GM18861 (cell line): Measurements from ENCODE around the gene BATF2.
"Not testable (repeated sequence)": the region's sequence is repeated elsewhere in the genome, so short reads cannot be mapped to it uniquely, and the experiment has no call there.

Source experiments
- ATAC-seq: cut with Tn5 transposase; IDR thresholded peaks from one replicate; pipeline ENCODE4 v1.9.1; 2021; ENCODE audit not compliant: unreplicated experiment

Gene BATF2

DNA sequence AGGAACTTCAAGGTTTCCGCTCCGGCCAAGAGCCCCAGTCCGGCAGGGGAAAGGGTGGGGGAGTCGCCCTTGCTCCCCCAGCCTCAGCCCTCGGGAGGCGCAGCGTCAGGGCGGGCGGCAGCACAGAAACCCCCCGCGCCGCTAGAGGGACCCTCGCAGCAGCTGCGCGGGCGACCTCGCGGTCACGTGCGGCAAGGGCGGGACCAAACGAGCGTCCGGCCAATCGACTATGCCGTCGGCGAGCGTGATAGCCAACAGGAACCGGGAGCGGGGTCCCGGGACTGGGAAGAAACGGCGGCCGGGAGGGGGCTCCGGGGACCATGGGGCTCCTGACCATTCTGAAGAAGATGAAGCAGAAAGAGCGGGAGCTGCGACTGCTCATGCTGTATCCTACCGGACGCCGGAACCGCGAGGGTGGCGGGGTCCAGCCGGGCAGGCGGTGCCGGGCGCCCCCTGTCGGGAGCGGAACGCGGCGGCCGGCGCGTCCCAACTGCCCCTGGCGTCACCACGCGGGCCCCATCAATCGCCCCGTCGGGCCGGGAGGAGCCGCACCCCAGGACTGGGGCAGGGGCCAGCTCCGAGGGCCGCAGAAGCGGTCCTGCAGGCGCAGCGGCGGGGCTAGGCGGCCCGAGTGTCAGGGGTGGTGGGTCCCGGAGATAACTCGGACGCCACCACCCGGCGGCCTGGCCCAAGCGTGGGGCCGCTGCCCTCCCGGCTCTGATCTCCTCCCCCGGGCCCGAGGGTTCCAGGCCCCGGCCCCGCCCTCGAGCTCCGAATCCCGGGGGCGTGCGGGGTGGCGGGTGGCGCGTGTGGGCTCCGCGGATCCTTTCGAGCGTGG is 17.3 kb upstream of the BATF2 start, which contains the start of gene ARL2:
ARL2 (plus strand) TSS at position 273 of the 838 bp plus-strand sequence; CDS start at position 321, 48 bp downstream.
- ATAC-seq, result peak; percentile 61

DNA sequence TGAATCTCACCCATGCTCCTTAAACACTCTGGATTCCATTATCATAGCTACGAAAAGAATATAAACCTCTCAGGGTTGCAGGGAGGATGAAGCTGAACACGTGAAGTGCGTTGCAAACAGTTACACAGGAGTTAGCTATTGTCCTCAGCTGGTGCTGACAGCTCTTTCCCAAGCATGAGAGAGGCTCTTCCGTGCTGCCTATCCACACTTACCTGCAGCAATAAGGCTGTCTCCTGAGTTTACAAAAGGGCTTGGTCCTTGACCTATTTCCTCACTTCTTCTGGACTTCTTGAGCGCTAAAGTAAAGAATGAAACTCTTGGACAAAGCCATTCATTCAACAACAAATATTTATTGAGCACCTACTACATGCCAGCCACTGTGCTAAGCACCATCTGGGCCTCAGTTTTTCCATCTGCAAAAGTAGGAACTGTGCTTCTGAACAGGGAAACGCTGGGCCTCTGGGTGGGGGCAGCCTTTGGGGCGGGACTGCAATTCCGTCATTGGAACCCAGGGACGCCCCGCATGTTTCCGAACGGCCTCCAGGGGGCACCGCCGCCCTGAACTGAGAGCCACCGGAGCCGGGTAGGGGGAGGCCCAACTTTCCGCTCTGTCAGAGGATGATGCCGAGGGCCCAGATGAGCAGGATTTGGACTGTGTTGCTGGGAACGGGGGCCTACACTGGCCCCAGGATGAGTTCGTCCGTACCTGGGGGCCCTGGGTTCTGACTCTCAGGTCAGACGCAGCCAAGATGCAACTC is 16.5 kb upstream of the BATF2 start:
- peak; percentile 44 for ATAC-seq

DNA sequence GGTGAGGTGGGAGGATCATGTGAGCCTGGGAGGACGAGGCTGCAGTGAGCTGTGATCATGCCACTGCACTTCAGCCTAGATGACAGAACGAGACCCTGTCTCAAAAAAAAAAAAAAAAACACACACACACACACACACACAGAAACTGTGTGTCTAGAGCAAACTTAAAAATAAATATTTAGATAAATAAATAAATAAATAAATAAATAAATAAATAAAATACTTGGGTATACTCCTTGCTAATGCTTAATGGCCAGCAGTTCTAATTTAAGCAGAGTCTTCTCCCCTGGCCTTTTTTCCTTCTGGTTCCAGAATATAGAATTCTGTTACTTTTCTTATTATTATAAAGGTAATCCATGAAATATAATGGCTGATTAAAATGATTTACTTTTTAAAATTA is 12.1 kb upstream of the BATF2 start:
- ATAC-seq, result no peak

DNA sequence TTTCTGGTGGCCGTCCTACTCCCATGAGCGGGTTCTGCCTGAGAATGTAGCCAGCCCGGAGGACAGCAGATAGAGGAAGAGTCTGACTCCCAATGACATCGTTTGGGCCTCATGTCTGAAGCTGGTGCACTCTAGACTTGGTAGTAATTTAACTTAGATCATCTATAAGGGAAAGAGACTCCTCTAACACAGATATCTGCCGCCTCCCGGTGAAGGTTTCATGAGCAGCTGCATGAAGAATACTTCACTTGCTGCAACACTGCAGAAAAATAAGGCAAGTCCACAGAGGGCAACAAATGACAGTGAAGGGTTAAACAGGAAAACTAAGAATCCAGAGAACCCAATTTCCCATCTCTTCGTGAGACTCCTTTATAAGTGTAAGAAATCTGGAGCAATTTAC is 11.2 kb upstream of the BATF2 start:
- ATAC-seq, result no peak

DNA sequence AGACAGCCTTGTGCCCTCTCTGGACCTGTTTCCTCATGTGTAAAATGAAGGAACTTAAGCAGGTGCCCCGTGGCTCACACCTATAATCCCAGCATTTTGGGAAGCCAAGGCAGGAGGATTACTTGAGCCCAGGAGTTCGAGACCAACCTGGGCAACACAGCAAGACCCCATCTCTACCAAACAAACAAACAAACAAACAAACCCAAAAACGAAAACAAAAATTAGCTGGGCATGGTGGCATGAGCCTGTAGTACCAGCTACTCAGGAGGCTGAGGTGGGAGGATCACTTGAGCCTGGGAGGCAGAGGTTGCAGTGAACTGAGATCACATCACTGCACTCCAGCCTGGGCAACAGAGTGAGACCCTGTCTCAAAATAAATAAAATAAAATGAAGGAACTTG is 7.2 kb upstream of the BATF2 start:
- ATAC-seq, result not testable (repeated sequence)

DNA sequence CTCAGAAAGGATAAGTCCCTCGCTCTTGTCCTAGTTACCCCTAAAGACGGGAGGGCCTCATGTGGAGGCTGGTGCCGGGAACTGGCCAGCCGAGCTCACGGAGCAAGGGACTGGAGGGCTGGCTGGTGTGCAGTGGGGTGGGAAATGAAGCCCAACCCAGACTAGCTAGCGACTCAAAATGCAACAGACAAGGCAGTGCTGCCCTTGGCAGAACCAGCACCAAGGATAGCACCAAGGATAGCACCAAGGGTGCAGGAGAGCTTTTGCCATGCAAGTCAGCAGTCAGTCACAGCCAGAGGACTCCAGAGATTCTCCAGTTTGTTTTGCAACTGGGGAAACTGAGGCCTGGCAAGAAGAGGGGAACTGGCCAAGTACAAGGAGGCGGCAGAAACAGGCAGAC is 6.5 kb upstream of the BATF2 start:
- no peak for ATAC-seq

DNA sequence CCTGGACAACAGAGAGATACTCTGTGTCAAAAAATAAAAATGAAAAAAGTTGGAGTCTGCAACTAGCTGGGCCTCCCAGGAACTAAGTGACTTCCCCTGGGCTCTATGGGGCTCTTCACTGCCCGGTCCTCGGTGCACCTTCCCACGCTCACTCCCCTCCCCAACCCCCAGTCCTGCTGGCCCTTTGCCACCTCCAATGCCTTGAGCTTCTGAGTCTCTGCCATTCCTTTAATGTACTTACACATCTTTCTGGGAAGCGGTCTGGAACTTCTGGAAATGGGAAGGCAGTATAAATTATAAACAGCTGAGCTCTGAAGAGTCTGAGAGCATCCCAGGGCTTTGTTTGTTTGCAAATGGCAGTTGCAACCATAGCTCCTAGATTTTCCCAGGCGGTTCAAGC is 5.9 kb upstream of the BATF2 start:
- no peak for ATAC-seq

DNA sequence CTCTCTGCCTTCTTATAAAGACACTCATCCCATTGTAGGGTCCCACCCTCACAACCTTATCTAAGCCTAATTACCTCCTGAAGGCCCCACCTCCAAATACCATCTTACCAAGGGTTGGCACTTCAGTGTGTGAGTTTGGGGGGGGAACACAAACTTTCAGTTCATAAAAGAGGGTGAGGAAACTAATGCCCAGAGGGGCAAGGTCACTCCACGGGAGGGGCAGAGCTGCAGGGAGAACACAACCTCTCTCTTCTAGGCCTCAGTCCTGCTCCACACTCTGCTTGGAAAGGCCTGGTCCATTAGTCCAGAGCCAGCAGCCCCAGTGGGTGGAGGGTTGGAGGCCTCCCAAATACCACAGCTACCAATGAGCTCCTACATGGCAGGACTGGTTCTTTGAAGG is 2.7 kb upstream of the BATF2 start:
- ATAC-seq, result no peak

DNA sequence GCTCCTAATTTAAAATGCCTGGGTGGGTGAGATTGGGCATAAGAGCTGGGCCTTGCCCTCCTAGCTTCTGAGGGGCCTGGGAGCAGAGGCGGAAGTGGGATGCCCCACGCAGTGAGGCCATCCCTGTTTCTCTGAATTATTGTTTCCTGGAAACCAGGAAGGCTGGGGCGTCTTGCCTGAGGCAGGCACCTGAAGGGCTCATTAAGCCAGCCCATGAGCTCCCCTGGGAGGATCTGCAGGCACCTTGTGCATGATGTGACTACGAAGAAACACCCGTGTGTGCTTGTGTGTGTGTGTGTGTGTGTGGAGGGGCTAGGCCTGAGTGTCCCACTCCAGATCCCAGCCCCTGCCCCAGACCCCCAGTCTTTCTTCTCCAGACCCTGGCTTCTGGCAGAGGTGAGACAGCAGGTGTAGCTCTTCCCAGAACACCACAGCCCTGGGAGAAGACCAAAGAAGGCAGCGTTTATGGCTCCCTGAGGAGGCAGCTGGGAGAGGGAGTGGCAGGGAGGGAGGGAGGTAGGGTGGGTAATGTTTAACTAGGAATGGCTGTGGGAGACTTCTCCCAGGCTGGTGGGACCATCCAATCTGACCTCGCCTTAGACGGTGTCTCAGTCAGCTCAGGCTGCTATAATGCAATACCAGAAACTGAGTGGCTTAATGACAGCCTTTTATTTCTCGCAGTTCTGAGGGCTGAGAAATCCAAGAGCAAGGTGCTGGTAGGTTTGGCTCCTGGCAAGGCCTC is 2.1 kb upstream of the BATF2 start:
- no peak for ATAC-seq

DNA sequence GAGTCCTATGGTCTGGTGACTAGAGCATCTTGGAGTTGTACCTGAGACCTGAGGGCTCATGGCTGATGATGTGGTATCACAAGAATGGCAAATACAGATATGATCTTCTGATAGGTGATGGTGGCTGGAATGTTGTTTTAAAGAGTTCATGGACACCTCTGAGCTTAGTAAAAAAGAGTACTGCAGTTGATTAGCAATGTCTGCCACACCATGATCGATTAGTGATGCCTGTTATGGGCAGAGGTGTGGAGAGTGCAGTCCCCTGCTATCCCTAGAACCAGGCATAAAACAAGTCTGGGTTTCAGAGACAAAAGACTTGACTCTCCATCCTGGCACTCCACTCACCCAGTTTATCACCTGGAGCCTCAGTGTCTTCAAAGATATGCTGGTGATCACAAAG is 1.4 kb upstream of the BATF2 start:
- ATAC-seq, result no peak

DNA sequence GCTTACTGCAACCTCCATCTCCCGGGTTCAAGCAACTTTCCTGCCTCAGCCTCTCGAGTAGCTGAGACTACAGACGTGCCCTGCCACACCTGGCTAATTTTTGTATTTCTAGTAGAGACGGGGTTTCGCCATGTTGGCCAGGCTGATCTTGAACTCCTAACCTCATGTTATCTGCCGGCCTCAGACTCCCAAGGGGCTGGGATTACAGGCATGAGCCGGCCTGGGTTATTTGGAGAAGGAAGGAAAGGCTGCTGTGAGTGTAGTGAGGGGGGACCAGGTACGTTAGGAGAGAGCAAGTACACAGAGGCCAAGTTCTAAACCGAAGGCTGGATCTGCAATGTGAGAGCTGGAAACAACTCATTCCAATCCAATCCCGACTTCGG is 453 bp downstream of the BATF2 start:
- no peak for ATAC-seq

DNA sequence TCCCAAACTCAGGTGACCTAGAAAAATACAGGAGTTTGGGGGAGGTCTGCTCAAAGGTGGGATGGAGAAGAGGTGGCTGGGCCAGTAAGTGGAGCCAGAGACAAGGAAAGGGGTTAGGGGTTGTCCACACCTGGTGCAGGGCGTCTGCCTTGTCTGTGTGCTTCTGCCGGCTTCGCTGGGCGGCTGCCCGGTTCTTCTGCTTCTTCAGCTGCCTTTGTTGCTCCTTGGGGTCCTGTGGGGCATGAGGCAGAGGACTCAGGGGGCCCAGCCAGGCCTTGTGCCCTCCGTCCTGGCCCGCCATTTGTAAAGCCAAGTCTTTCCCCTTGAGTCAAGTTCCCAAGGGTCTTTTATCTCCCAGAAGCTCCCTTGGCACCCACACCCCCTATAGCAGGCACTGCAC is 2.5 kb downstream of the BATF2 start:
- ATAC-seq, result no peak

DNA sequence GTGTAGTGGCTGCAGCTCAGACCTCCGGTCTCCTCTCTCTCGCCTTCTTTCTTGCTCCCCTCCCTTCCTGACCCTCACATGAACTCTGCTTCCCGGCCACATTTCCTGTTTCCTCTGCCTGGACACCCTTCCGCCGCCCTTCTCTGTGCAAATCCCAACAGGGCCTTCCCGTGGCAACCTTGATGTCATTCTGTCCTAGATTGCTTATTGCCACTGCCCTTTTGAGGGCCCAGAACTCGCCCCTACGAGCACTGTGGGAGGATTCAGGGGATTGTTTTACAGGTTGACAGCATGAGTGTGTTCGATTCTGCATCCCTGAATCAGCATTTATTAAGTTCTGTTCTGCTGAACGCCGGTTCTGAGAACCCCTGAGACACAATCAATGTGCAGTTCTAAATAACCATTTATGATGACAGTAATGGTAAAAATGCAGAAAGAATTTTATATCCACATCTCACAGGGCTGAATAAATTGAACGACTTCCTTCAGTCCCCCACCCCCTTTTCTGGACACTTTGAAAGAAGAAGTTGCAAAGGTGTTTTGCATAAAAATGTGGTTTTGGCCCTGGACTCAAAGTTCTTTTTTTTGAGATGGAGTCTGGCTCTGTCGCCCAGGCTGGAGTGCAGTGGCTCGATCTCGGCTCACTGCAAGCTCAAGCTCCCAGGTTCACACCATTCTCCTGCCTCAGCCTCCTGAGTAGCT is 6.4 kb downstream of the BATF2 start:
- no peak for ATAC-seq

DNA sequence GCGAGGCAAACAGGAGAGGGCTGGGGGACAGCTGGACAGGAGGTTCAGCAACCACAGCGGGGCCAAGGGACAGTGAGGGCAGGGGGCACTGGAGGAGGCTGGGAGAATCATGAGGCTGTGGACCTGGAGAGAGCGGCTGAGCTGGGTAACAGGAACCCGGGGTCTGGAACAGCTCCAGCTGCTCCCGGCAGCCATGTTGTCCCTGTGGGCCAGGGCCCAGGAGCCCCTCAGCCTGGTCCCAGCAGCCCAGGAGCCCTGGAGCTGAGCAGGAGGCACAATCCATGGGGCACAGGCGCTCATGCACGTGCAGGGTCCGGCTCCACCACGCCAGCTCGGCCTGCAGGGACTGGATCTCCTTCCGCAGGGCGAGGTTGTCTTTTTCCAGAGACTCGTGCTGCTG is 7.4 kb downstream of the BATF2 start:
- ATAC-seq, result no peak

DNA sequence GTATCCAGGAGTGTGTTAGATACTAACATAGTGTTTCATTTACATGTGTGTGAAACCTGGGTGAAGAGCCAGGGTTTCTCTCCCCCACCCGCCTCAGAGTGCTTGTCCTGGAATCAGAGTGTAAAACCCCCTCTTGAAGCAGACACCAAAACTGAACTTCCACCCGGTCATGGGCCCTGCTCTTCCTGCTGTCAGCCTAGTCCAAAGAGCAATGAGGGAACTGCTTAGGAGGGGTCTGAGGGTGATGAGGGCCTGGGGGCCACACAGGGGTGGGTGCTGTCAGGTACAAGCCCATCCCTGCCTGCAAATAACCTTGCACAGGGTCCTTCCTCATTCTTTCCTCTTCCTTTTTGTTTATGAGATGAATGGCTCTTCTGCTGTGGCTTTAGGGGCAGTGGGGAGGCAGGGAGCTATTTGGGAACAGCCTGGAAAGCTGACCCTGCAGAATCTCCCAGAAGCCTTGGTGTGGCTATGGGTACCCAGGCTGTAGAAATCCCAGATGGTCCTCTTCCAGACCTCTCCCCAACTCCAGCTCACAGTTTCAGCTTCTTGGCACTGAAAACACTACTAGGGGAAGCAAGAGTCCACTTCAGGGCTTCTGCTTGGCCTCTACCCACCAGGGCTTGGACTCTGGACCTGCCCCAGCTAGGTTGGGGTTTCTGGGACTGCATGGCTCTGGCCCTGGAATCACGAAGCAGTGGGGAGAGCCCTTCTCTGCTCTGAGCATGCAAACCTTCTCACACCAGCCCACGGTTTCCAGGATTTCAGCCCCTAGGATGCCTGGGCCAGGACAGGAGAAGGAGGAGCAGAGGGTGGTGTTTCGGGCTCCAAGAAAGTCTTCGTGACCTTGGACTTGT is 8.5 kb downstream of the BATF2 start:
- ATAC-seq, result no peak

DNA sequence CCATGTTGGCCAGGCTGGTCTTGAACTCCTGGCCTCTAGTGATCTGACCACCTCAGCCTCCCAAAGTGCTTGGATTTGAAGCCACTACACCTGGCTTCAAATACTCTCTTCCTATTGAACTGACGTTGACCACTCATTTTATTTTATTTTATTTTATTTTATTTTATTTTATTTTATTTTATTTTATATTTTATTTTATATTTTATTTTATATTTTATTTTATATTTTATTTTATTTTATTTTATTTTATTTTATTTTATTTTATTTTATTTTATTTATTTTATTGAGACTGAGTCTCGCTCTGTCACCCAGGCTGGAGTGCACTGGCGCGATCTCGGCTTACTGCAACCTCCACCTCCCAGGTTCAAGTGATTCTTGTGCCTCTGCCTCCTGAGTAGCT is 13.4 kb downstream of the BATF2 start:
- not testable (repeated sequence) for ATAC-seq

DNA sequence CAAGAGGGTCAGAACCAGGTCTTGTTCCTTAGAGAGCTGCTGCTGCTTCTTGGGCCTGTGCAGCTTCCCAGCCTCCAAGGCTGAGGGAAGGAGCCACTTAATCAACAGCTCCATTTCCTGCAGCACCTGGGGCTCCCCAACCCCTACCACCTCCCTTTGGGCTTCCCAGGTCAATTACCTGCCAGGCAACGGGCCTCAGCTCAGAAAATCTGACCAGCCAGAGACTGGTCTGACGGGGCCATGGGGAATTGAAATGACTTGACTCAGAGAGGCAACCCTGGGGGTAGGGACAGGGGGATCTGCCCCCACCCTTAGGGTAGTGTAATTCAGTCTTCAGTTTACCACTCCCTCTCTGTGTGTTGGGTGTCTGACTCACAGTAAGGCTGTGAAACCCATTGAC is 20.1 kb downstream of the BATF2 start:
- no peak for ATAC-seq

DNA sequence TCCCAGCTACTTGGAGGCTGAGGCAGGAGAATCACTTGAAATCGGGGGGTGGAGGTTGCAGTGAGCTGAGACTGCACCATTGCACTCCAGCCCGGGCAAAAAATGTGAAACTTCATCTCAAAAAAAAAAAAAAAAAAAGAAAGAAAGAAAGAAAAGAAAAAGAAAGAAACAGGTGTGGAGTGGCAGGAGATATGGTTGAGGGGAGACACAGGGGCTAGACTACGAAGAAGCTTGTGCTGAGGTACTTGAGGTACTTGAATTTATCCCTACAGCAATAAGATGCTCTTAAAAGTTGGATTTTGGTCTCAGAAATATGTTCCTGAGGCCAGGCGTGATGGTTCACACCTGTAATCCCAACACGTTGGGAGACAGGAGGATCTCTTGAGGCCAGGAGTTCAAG is 22.6 kb downstream of the BATF2 start:
- no peak for ATAC-seq

DNA sequence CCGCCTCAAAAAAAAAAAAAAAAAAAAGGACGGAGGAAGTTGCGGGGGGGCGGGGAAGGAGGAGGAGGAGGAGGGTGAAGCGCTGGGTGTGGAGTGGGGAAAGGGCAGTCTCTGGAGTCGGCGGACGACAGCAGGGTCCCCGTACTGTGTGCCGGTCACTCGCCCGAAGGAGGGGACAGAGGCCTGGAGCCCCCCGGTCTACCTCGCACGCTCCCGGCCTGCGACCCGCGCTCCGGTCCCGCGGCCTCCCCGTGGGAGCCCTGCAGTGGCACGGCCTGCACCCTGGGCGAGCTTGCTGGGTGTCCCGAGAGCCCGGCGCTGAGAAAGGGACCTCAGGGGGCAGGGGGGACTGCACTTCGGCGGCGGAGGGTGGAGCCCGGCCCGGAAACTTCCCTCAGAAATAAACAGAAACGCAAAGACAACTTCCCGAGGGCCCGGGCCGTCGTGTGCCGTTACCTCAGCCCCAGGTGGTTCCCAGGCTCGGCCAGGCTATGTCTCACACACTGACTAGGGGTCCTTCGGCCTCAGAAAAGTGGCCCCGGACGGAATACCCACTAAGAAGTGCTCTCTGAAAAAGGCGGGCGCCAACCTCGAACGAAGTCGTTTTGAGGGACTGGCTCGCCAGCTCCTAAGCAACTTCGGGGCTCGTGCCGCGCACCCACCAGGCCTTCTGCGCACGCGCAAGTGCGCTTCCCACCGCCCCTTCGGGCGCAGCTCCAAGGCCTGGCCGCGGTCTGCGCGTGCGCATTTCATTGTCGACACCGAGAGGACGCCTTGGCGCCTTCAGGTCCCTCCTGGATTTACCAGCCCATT is 25.1 kb downstream of the BATF2 start, which contains the start of gene MAJIN:
MAJIN (minus strand) TSS at position 688 of the 813 bp plus-strand sequence. CDS start 12,703 bp downstream, outside the sequence.
- ATAC-seq, result no peak
